Effector memory CD8-positive, alpha-beta T cell (primary cell): ENCODE results near the gene CLTRN.
A peak's percentile ranks its signal among the peaks of the same experiment; 100 is the strongest.

Experiments used
- ATAC-seq: fragments of 150-1000 bp; cut with Tn5 transposase; replicated peaks from 2 replicates; pipeline ENCODE4 v1.10.0; 2021; ENCODE audit warnings: mild to moderate bottlenecking, moderate library complexity
- DNase-seq, 3 experiments: peaks; one replicate each; pipeline ENCODE4 v3.0.0; 2021
- H3K27ac Mint-ChIP-seq, 2 donors: one replicate each; pipeline ENCODE4 v1.8.0; 2022; ENCODE audit warnings: mild to moderate bottlenecking in 2 of 2, mixed read lengths in 2 of 2, moderate library complexity in 2 of 2
- H3K27me3 Mint-ChIP-seq, 2 donors: one replicate each; pipeline ENCODE4 v1.8.0; 2022; ENCODE audit warnings: mixed read lengths in 2 of 2
- H3K36me3 Mint-ChIP-seq: one replicate; pipeline ENCODE4 v1.8.0; 2022; ENCODE audit warnings: mild to moderate bottlenecking, moderate library complexity, mixed read lengths; ENCODE audit not compliant: insufficient read depth
- H3K4me1 Mint-ChIP-seq, 2 donors: one replicate each; pipeline ENCODE4 v1.8.0; 2022; ENCODE audit warnings: low read depth in 2 of 2, mixed read lengths in 2 of 2
- H3K4me3 Mint-ChIP-seq, 2 donors: one replicate each; pipeline ENCODE4 v1.8.0; 2022; ENCODE audit warnings: mild to moderate bottlenecking in 2 of 2, mixed read lengths in 2 of 2, moderate library complexity in 2 of 2
- H3K9me3 Mint-ChIP-seq, 2 donors: one replicate each; pipeline ENCODE4 v1.8.0; 2022; ENCODE audit warnings: mixed read lengths in 2 of 2

CLTRN gene

DNA sequence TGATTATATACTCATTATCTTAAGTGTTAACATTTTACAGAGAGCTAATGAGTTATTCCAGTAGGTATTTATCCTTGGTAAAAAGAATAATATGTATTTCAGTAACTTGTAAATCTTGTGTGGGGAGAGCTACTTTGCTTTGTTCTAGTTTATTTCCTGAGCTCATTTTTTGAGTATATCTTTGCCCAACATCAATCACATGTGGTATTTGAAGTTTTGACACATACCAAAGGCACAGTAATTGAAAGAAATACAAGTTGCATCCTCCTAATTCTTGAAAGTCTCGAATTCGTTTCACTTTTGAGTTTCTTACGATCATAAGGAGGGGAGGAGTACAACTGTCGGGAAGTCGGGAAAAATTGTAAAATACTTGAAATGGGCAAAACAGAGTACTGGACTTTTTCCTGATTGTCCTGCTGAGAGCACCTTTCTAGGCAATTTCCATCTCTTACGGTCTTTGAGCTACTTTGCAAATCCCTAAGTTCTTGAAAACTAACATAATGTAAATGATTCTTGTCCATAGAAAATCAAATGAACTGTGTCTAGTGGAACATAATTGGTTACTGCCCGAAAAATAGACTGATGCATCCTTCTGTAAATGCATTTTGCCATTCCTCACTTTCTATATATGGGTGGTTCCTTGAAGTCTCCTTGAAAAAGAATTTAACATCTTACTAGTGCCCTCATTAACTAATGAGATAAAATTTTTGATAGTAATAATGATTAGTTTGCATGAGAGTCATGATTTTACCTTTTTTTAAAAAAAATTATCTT lies 20.6 kb downstream of the CLTRN start:
- Mint-ChIP-seq H3K27ac (no peak overlapping the region), H3K4me3 (peak overlapping the region; percentile 19 to 55), H3K27me3 (peaks cover 8 to 24% of the 10 kb centered on the region in 2 donors), H3K4me1 (peaks cover 0 to 4% of the 10 kb centered on the region in 2 donors), H3K9me3 (no peaks in the 10 kb centered on the region), H3K36me3 (no peaks in the 10 kb centered on the region)
- DNase-seq (no peak), ATAC-seq (peak; percentile 35)

DNA sequence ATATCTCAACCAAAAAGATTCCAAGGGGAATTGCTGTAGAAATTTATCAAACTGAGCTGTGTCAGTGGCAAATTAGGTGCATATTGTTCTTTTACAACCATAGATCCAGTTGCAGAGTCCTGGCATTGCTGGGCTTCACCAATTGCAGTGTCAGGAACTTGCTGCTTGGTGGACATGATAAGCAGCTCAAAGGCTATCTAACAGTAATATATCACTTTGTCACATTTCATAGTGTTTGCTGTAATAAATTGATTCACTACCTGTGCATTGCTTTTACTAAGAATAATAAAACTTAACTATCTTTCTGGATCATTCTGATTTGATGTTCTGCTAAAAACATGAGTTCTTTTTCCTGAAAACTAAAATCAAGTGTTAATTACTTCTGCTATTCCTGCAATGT lies 33.0 kb downstream of the CLTRN start:
- Mint-ChIP-seq H3K4me1 (no peaks in the 10 kb centered on the region), H3K27me3 (peaks cover 7 to 18% of the 10 kb centered on the region in 2 donors), H3K9me3 (no peaks in the 10 kb centered on the region), H3K4me3 (no peak overlapping the region), H3K27ac (no peak overlapping the region), H3K36me3 (no peaks in the 10 kb centered on the region)
- ATAC-seq (no peak), DNase-seq (no peak)

DNA sequence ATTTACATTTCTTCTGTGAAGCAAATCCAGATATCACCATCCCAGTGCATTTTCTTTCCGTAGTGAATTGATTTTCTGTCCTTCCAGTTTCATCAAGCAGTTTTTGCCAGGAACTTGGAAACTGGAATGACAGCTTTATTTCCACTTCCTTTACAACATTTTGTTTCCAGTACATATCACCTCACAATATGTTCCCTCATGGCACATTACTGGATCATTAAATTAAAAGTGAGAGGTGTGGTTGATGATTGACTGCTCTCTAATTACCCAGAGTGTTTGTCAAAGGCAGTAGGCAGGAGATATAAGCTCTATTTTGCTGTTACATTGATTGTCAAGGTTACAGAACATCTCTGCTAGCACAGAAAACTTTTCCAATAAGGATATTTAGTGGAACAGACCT lies 41.6 kb downstream of the CLTRN start:
- Mint-ChIP-seq H3K9me3 (no peaks in the 10 kb centered on the region), H3K36me3 (no peaks in the 10 kb centered on the region), H3K4me3 (no peak overlapping the region), H3K4me1 (no peaks in the 10 kb centered on the region), H3K27ac (no peak overlapping the region), H3K27me3 (peaks cover 8 to 11% of the 10 kb centered on the region in 2 donors)
- no peak for ATAC-seq
- DNase-seq = no peak

DNA sequence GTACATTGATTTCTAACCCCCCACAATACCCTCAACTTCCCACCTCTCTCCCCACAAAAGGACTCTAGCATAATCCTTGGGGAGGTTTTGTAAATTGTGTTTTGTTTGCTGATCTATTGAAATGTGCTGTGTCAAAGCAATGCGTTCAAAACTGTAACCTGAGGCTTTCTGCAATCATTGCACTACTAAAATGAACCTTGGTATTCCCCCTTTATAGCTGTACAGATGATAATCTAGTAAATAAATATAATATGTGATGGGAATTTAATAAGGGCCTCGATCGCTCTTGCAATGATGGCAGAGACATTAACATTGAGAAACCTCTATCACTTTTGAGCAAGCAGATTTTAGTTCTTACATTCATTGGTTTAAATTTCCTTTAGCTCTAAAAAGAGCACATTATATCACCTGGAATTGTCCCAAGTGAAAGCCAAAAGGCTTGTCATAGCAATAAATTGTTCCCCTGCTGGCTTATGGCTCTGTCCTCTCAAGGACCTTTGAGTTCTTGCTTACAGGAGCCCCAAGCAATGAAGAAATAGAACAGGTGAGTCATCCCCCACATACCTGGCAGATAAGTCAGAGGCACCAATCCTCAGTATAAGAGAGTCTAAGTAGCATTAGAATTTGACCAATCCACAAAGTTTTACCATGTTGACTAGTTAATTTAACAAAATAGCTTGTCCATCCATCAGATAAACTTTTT lies 45.4 kb downstream of the CLTRN start:
- H3K4me1 Mint-ChIP-seq = no peaks in the 10 kb centered on the region
- H3K27me3 Mint-ChIP-seq = peaks cover 8 to 21% of the 10 kb centered on the region in 2 donors
- H3K36me3 Mint-ChIP-seq = no peaks in the 10 kb centered on the region
- DNase-seq = no peak
- no peak for ATAC-seq
- no peaks in the 10 kb centered on the region for H3K9me3 Mint-ChIP-seq
- H3K27ac Mint-ChIP-seq = no peak overlapping the region
- H3K4me3 Mint-ChIP-seq = no peak overlapping the region

DNA sequence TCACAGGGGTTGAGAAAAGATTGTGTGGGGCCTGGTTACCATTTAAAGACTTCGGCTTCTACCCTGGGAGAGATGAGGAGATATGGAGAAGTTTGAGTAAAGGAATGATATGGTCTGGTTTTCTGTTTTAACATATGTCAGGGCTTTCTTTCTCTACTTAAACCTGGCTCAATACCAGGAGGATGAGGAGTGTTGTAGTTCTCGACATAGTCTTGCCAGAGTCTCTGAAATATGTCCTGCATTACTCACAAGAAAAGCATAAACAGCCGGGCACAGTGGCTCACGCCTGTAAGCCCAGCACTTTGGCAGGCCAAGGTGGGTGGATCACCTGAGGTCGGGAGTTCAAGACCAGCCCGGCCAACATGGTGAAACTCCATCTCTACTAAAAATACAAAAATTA lies 47.5 kb downstream of the CLTRN start:
- H3K4me3 Mint-ChIP-seq = no peak overlapping the region
- H3K27me3 Mint-ChIP-seq = peaks cover 8 to 16% of the 10 kb centered on the region in 2 donors
- ATAC-seq (no peak), DNase-seq (no peak)
- H3K9me3 Mint-ChIP-seq = no peaks in the 10 kb centered on the region
- no peaks in the 10 kb centered on the region for H3K36me3 Mint-ChIP-seq
- no peaks in the 10 kb centered on the region for H3K4me1 Mint-ChIP-seq
- no peak overlapping the region for H3K27ac Mint-ChIP-seq

DNA sequence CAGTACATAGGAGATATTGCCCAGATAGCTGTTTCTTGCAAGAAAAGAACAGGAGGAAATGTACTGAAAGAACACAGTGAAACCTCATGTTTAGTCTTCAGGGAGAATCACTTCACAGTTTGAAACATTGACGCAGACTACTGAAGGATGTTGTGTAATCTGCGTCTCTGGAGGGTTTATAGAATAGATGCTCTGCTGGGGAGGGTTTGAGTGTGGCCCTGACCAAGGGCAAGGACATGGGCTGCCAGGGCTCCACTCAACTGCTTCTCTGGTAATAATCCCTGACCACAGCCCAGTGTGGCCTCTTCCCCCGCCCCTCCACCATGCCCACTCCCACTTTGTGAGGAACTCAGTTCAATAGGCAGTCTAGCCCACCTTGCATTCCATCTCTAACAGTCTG lies 48.1 kb downstream of the CLTRN start:
- ATAC-seq = no peak
- Mint-ChIP-seq H3K9me3 (no peaks in the 10 kb centered on the region), H3K4me3 (no peak overlapping the region), H3K27me3 (peaks cover 8 to 16% of the 10 kb centered on the region in 2 donors), H3K4me1 (no peaks in the 10 kb centered on the region), H3K27ac (no peak overlapping the region), H3K36me3 (no peaks in the 10 kb centered on the region)
- no peak for DNase-seq

DNA sequence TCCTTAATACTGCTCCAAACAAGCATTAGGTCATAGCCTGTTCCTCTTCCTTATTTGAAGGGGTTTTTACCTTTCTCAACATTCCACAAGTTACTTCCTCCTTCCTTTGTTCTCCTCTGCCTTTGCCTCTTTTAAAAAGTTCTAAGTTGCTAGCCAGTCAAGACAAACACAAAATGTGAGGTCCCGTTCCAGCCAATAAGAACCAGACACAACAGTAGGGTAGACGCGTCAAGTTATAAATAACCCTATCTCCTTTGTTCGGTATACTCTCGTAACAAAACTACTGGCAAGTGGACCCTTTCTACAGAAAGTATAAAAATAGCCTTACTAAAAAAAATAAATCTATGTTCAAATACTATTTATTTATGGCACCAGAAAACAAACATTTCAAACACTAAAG lies 57.5 kb downstream of the CLTRN start:
- DNase-seq (no peak), ATAC-seq (no peak)
- Mint-ChIP-seq H3K4me1 (no peaks in the 10 kb centered on the region), H3K27ac (no peak overlapping the region), H3K36me3 (no peaks in the 10 kb centered on the region), H3K27me3 (peaks cover 1 to 17% of the 10 kb centered on the region in 2 donors), H3K4me3 (no peak overlapping the region), H3K9me3 (no peaks in the 10 kb centered on the region)

DNA sequence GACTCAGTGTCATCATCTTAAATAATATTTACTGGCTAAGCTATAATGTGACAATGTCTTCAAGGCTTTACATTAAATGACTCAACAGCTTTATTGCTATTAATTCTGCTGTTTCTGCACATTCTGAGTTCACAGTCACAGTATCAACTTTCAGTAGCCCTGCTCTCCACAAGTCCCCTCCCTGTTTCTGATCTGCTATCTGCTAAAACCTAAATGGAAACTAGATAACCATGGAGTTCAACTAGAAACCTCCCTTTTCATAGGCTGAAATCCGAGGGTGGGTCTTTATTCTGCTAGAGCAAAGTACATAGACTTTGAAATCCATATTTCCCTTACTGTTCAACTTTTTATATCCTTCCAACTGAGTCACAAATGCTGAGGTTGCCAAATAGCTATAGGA lies 58.5 kb downstream of the CLTRN start:
- H3K4me1 Mint-ChIP-seq = no peaks in the 10 kb centered on the region
- no peaks in the 10 kb centered on the region for H3K9me3 Mint-ChIP-seq
- H3K36me3 Mint-ChIP-seq = no peaks in the 10 kb centered on the region
- no peak overlapping the region for H3K27ac Mint-ChIP-seq
- peaks cover 9 to 19% of the 10 kb centered on the region in 2 donors for H3K27me3 Mint-ChIP-seq
- DNase-seq (no peak), ATAC-seq (no peak)
- no peak overlapping the region for H3K4me3 Mint-ChIP-seq

DNA sequence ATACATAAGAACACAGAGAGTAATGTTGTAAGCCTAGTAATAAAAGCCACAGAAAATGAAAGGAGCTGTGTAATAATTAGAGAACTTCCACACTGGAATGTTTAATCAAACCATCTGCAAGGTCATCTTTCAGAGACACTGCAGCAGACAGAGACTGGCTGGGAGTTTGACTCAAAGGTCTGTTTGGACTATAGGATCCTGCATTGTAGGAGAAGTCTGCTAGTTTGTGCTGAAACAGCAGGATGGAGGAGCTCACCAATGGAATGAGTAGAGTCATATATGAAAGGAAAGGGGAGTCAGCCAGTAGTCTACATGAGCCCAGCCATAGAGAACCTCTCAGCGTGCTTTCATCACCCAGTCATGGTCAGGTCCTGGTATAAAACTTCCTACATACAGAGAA lies 59.4 kb downstream of the CLTRN start:
- no peak for ATAC-seq
- no peak for DNase-seq
- no peaks in the 10 kb centered on the region for H3K36me3 Mint-ChIP-seq
- peaks cover 9 to 22% of the 10 kb centered on the region in 2 donors for H3K27me3 Mint-ChIP-seq
- H3K4me1 Mint-ChIP-seq = no peaks in the 10 kb centered on the region
- no peaks in the 10 kb centered on the region for H3K9me3 Mint-ChIP-seq
- H3K4me3 Mint-ChIP-seq = no peak overlapping the region
- no peak overlapping the region for H3K27ac Mint-ChIP-seq

DNA sequence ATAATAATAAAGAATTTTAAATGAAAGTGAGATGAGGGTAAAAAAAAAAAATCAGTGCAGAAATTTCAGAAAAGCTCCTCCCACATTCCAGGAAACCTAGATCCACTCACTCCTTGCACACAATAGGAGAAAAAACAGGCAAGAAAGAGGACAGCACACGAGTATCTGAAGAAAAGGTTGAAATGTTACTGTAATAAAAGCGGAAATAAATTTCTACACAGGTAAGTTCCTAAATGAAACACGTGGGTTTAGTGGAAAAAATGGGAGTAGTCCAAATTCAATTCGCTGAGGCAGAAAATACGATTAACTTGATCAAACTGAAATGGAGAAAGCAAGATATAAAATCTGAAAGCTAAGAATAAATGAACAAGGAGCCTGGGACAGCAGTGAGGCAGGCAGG lies 61.8 kb downstream of the CLTRN start:
- Mint-ChIP-seq H3K36me3 (no peaks in the 10 kb centered on the region), H3K9me3 (no peaks in the 10 kb centered on the region), H3K27me3 (peaks cover 9 to 22% of the 10 kb centered on the region in 2 donors), H3K4me1 (no peaks in the 10 kb centered on the region), H3K4me3 (no peak overlapping the region), H3K27ac (no peak overlapping the region)
- DNase-seq = no peak
- no peak for ATAC-seq

DNA sequence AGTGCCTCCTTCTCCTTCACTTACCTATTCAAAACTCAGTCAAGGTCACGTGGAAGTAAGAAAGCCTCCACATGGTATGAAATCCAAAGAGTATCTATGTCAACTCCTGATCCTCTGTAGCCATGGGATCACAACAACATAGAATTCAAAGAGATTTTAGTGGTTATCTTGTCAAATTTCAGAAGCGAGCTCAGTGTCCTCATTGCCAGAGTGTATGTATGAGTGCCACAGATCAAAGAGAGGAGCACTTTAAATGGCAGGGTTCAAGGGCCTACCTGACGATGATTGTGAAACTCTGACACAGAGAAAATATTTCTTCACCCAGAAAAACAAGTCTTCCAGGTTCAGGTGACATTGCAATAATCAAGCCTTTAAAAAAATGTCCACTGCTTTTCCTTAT lies 62.7 kb downstream of the CLTRN start:
- H3K4me3 Mint-ChIP-seq = no peak overlapping the region
- DNase-seq (no peak), ATAC-seq (no peak)
- no peaks in the 10 kb centered on the region for H3K9me3 Mint-ChIP-seq
- H3K4me1 Mint-ChIP-seq = no peaks in the 10 kb centered on the region
- H3K36me3 Mint-ChIP-seq = no peaks in the 10 kb centered on the region
- H3K27ac Mint-ChIP-seq = no peak overlapping the region
- peaks cover 9 to 26% of the 10 kb centered on the region in 2 donors for H3K27me3 Mint-ChIP-seq

DNA sequence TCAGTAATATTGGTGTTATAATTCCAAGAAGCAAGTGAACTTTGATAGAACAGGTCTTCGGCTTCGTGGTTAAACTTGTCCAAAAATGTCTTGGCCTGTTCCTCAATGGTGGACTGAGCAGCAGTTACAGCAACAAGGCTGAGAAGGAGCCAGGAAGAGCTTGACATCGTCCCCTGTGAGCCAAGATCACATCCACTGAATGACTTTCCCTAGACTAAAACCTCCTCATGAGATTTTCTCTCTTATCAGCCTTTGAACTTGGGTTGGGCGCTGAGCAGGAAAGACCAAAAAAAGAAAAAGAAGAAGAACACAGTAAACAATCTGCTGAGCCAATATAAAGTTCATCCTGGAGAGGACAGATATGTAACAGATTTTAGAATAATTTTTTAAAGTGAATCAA lies 63.9 kb downstream of the CLTRN start, which contains the start of gene ACE2:
ACE2 (minus strand) TSS at position 216 of the 400 bp plus-strand sequence; CDS start at position 167, 49 bp downstream.
- ATAC-seq (no peak), DNase-seq (no peak)
- H3K4me1 Mint-ChIP-seq = no peaks in the 10 kb centered on the region
- H3K9me3 Mint-ChIP-seq = no peaks in the 10 kb centered on the region
- no peaks in the 10 kb centered on the region for H3K36me3 Mint-ChIP-seq
- no peak within 1 kb of the TSS for H3K27ac Mint-ChIP-seq
- peaks cover 9 to 30% of the 10 kb centered on the region in 2 donors for H3K27me3 Mint-ChIP-seq
- no peak within 1 kb of the TSS for H3K4me3 Mint-ChIP-seq

DNA sequence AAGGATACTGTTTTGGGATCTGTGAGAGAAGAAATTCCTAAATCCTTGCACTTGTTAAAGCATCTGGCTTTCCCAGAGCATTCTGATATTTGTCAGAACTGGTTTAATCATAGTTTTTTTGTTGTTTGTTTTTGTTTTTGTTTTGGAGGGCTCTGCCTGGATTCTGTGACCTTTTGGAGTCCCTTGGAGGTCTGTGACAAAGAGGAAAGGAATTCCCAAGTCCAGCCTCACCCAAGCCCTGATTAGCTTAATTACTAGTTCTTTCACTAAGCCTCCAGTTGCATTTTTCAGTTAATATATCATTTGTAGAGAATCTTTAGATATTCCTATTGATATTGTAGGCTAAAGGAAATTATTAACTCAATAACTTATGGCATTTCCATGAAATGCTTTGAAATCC lies 64.6 kb downstream of the CLTRN start:
- Mint-ChIP-seq H3K4me3 (no peak overlapping the region), H3K4me1 (no peaks in the 10 kb centered on the region), H3K27me3 (peaks cover 9 to 30% of the 10 kb centered on the region in 2 donors), H3K27ac (no peak overlapping the region), H3K9me3 (no peaks in the 10 kb centered on the region), H3K36me3 (no peaks in the 10 kb centered on the region)
- DNase-seq (no peak), ATAC-seq (no peak)

DNA sequence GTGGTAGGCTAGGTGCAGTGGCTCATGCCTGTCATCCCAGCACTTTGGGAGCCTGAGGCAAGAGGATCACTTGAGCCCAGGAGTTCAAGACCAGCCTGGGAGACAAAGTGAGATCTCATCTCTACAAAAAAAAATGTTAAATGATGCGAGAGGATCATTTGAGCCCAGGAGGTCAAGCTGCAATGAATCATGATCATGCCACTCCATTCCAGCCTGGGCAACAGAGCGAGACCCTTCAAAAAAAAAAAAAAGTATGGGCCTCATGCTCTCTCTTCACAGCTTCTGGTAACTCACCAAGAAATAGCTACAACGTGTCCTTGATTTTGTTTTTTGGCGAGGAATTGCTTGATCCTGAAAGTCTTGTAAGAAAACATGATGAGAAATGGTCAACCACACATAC lies 65.1 kb downstream of the CLTRN start:
- Mint-ChIP-seq H3K9me3 (no peaks in the 10 kb centered on the region), H3K27me3 (peaks cover 9 to 29% of the 10 kb centered on the region in 2 donors), H3K4me3 (no peak overlapping the region), H3K27ac (no peak overlapping the region), H3K4me1 (no peaks in the 10 kb centered on the region), H3K36me3 (no peaks in the 10 kb centered on the region)
- ATAC-seq = no peak
- DNase-seq = no peak
